ENCODE results near the gene CORO1A.

GRCh38 chr16:30155188-30155587 lies 28.2 kb upstream of the CORO1A start:
- no peak for TF ChIP-seq POLR2A (IDR thresholded peaks at IDR 0.05)
- TF ChIP-seq, protein P1, sequence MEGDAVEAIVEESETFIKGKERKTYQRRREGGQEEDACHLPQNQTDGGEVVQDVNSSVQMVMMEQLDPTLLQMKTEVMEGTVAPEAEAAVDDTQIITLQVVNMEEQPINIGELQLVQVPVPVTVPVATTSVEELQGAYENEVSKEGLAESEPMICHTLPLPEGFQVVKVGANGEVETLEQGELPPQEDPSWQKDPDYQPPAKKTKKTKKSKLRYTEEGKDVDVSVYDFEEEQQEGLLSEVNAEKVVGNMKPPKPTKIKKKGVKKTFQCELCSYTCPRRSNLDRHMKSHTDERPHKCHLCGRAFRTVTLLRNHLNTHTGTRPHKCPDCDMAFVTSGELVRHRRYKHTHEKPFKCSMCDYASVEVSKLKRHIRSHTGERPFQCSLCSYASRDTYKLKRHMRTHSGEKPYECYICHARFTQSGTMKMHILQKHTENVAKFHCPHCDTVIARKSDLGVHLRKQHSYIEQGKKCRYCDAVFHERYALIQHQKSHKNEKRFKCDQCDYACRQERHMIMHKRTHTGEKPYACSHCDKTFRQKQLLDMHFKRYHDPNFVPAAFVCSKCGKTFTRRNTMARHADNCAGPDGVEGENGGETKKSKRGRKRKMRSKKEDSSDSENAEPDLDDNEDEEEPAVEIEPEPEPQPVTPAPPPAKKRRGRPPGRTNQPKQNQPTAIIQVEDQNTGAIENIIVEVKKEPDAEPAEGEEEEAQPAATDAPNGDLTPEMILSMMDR (IDR thresholded peaks at IDR 0.05): no peak

All from lower leg skin (tissue), 3 donors.